Measurements from ENCODE around the gene SWAP70. TPM values are rescaled to one million over a fixed set of nuclear protein-coding genes. Genes with fewer than 3 reads are reported as not detected.

The SWAP70 gene
- total and polyA plus RNA-seq, 2 of the 8 experiments (the other 6 are each of a cell fraction or from before 2014, with no cell fraction given): 14.8 to 37.5 TPM

DNA sequence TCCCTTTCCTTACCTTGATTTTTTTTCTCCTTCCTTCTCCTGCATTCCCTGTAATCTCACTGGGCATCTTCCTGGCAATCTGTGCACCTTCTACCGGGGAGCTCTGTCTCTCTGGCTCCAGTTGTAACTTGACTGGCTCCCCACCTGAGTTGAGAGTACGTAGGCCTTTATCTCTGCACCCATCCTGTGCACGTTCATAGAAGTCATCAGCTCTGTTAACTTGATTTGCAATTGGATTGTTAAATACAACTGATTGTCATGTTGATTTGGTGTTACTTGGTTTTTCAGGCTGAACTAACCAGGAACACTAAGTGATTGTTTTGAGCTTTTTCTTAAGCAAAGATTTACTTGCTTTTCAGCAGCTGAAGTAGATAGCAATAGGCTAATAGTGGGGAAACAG lies 11.8 kb downstream of the SWAP70 start:
- Histone ChIP-seq H3K79me2 (ENCODE audit: control insufficient read depth in 1 of 2, insufficient read depth in 2 of 2, low read length in 2 of 2) (peaks cover 11 to 54% of the 10 kb centered on the region in 2 experiments; a peak in 3 of 4 replicates), H3K56ac (replicated peaks; ENCODE audit: insufficient read length, low read depth, low read length) (no peak overlapping the region), H3K4me3 (ENCODE audit: extremely low read depth in 1 of 4, insufficient read depth in 2 of 4, low read depth in 3 of 4, low read length in 4 of 4) (peak overlapping the region; percentile 12 to 45 (median 31); a peak in 5 of 8 replicates), H3K14ac (ENCODE audit: insufficient read length) (no peak overlapping the region), H4K8ac (ENCODE audit: extremely low read depth, insufficient read depth, low read length) (no peak overlapping the region), H2AFZ (ENCODE audit: low read length) (no peak overlapping the region), H3K23ac (ENCODE audit: insufficient read length) (no peak overlapping the region), H3K9me3 (ENCODE audit: insufficient read depth in 2 of 2, low read depth in 1 of 2, low read length in 1 of 2) (no peaks in the 10 kb centered on the region), H3K23me2 (ENCODE audit: low read depth, low read length) (peaks cover 2% of the 10 kb centered on the region; the same call in 1 of the 2 replicates), H3K4me1 (replicated peaks in 1 of 4; ENCODE audit: control insufficient read depth in 3 of 4, insufficient read depth in 4 of 4, low read length in 3 of 4) (peaks cover 0 to 15% (median 9%) of the 10 kb centered on the region in 4 experiments; a peak in 5 of 7 replicates), H2BK120ac (replicated peaks; ENCODE audit: low read depth, low read length) (no peak overlapping the region), H2BK20ac (ENCODE audit: low read length) (no peak overlapping the region), H4K5ac (ENCODE audit: insufficient read length, low read depth, low read length) (peak overlapping the region; percentile 96), H4K91ac (replicated peaks; ENCODE audit: insufficient read length, low read length) (no peak overlapping the region), H2BK5ac (ENCODE audit: low read depth, low read length) (no peak overlapping the region), H2AK5ac (ENCODE audit: low read depth, low read length) (no peak overlapping the region), H3K36me3 (ENCODE audit: control insufficient read depth in 2 of 4, insufficient read depth in 4 of 4, low read length in 3 of 4) (no peaks in the 10 kb centered on the region; a peak in 1 of 8 replicates), H3K4ac (replicated peaks; ENCODE audit: insufficient read length, low read depth, low read length) (no peak overlapping the region), H3K27me3 (replicated peaks in 1 of 4; ENCODE audit: control insufficient read depth in 3 of 4, extremely low read depth in 1 of 4, insufficient read depth in 3 of 4, low read length in 3 of 4) (no peaks in the 10 kb centered on the region), H2BK12ac (ENCODE audit: low read depth, low read length) (no peak overlapping the region), H2BK15ac (ENCODE audit: low read length) (no peak overlapping the region), H3K9ac (replicated peaks in 1 of 4; ENCODE audit: extremely low read depth in 1 of 4, low read depth in 3 of 4, low read length in 3 of 4) (0 out of 7 replicates have a peak overlapping the region, but pooled peaks of 1 of the 4 experiments have one; percentile 32), H3K27ac (ENCODE audit: low read depth, low read length) (no peak overlapping the region), H3K4me2 (ENCODE audit: insufficient read depth in 1 of 2, low read depth in 2 of 2, low read length in 2 of 2) (peak overlapping the region; percentile 57 to 97), H4K20me1 (replicated peaks in 1 of 2; ENCODE audit: control insufficient read depth in 1 of 2, insufficient read depth in 2 of 2, low read length in 2 of 2) (no peaks in the 10 kb centered on the region), H3K79me1 (ENCODE audit: low read depth, low read length) (peaks cover 7% of the 10 kb centered on the region), H3K18ac (ENCODE audit: extremely low read depth, low read length) (no peak overlapping the region)
- CTCF ChIA-PET (ENCODE audit: partially characterized antibody): interaction anchor here (1.1 to 2.9 kb wide), 5 partner anchors 11 to 68 kb away, joined by 3 to 12 read pairs (median 4); partner anchors contain the start of gene SWAP70
- peak; percentile 97 for FAIRE-seq
- POLR2A ChIA-PET (ENCODE audit: partially characterized antibody): interaction anchor here (1.0 to 2.8 kb wide), 7 partner anchors 12 to 102 kb away, joined by 3 to 16 read pairs (median 4); partner anchors contain the start of gene SWAP70
- no peak for DNase-seq (ENCODE audit: low read depth in 1 of 2, low spot score in 2 of 2)
- WGBS, 2 experiments (ENCODE audit: extremely low coverage in 1 of 2, insufficient coverage in 1 of 2, insufficient read length in 1 of 2, insufficient replicate concordance in 2 of 2, low coverage in 1 of 2, low lambda C conversion rate in 2 of 2, missing lambda C conversion rate in 1 of 2): 0% methylated on average over 3 of the region's 3 CpGs; no CpG with 5 or more reads in 1 of the 2 experiments
- TF ChIP-seq BRCA1 (IDR thresholded peaks at IDR 0.05; ENCODE audit: low read depth, low read length) (no peak), SIRT6 (IDR thresholded peaks at IDR 0.05; ENCODE audit: low read length) (no peak), HDAC2 (IDR thresholded peaks at IDR 0.05; ENCODE audit: borderline replicate concordance in 1 of 2, low read depth in 2 of 2, low read length in 2 of 2) (0 out of 4 replicates have a peak, but pooled peaks of 1 of the 2 experiments have one; percentile 45), JUN (IDR thresholded peaks at IDR 0.05; ENCODE audit: low read depth, low read length) (no peak), RBBP5 (IDR thresholded peaks at IDR 0.05; ENCODE audit: borderline replicate concordance, low read depth, low read length) (no peak), CBX5 (IDR thresholded peaks at IDR 0.05; ENCODE audit: low read depth, low read length) (no peak), TAF1 (IDR thresholded peaks at IDR 0.05; ENCODE audit: low read depth, low read length) (0 out of 2 replicates have a peak, but pooled peaks have one; percentile 27), CHD2 (IDR thresholded peaks at IDR 0.05; ENCODE audit: low read length) (no peak)
